GM19463 (cell line): ENCODE measurements around the gene C5orf58.

Experiments
- ATAC-seq: cut with Tn5 transposase; IDR thresholded peaks from one replicate; pipeline ENCODE4 v1.9.1; 2021; ENCODE audit warnings: mild to moderate bottlenecking, moderate library complexity; ENCODE audit not compliant: unreplicated experiment

C5orf58 gene

GRCh38 chr5:170278611-170279458 lies 46.0 kb downstream of the C5orf58 start:
- peak; percentile 74 for ATAC-seq

GRCh38 chr5:170279459-170279817 lies 46.7 kb downstream of the C5orf58 start:
- ATAC-seq = no peak

GRCh38 chr5:170280011-170280493 lies 47.3 kb downstream of the C5orf58 start:
- no peak for ATAC-seq

GRCh38 chr5:170283296-170283695 lies 50.5 kb downstream of the C5orf58 start:
- ATAC-seq = no peak

- ATAC-seq = no peak
Measured at GRCh38 chr5:170284231-170284630, 51.4 kb downstream of the C5orf58 start.

- no peak for ATAC-seq
Measured at GRCh38 chr5:170285181-170285580, 52.4 kb downstream of the C5orf58 start.

GRCh38 chr5:170286386-170286925 lies 53.7 kb downstream of the C5orf58 start:
- ATAC-seq = no peak

GRCh38 chr5:170287532-170287931 lies 54.7 kb downstream of the C5orf58 start:
- no peak for ATAC-seq

GRCh38 chr5:170288151-170288550 lies 55.4 kb downstream of the C5orf58 start:
- no peak for ATAC-seq

- no peak for ATAC-seq
Measured at GRCh38 chr5:170288551-170288950, 55.8 kb downstream of the C5orf58 start.

- ATAC-seq = no peak
Measured at GRCh38 chr5:170289121-170289520, 56.3 kb downstream of the C5orf58 start.

GRCh38 chr5:170289764-170290163 lies 57.0 kb downstream of the C5orf58 start:
- no peak for ATAC-seq

GRCh38 chr5:170290498-170290897 lies 57.7 kb downstream of the C5orf58 start:
- ATAC-seq = no peak

- no peak for ATAC-seq
Measured at GRCh38 chr5:170292179-170293104, 59.7 kb downstream of the C5orf58 start.

GRCh38 chr5:170293273-170293672 lies 60.5 kb downstream of the C5orf58 start:
- ATAC-seq = peak; percentile 77

- no peak for ATAC-seq
Measured at GRCh38 chr5:170294057-170294456, 61.3 kb downstream of the C5orf58 start.

GRCh38 chr5:170294556-170294955 lies 61.8 kb downstream of the C5orf58 start:
- ATAC-seq = no peak
